Hepatocyte (in vitro differentiated cells): ENCODE results near the gene CSMD2. TPM values are rescaled to one million over a fixed set of nuclear protein-coding genes. Genes with fewer than 3 reads are reported as not detected.

Experiments
- DNase-seq: peaks from one replicate; pipeline ENCODE4 v3.0.0-alpha.2; 2016; ENCODE audit warnings: low spot score
- H2AFZ ChIP-seq: fragments of 200-600 bp; sonication (generic); 2 replicates; pipeline ENCODE4 v1.6.0; 2016; ENCODE audit warnings: antibody characterized with exemption, mild to moderate bottlenecking
- H3K27ac ChIP-seq: fragments of 200-600 bp; sonication (generic); 2 replicates; pipeline ENCODE4 v1.5.1; 2016; ENCODE audit warnings: mild to moderate bottlenecking
- H3K27me3 ChIP-seq: fragments of 200-600 bp; sonication (generic); 2 replicates; pipeline ENCODE4 v1.6.1; 2016
- H3K36me3 ChIP-seq: fragments of 200-600 bp; sonication (generic); replicated peaks from 2 replicates; pipeline ENCODE4 v1.5.1; 2016; ENCODE audit warnings: low read depth; ENCODE audit not compliant: insufficient read depth
- H3K4me1 ChIP-seq: fragments of 200-600 bp; sonication (generic); 2 replicates; pipeline ENCODE4 v1.5.1; 2016; ENCODE audit warnings: mild to moderate bottlenecking, moderate library complexity; ENCODE audit not compliant: insufficient read depth
- H3K4me2 ChIP-seq: fragments of 200-600 bp; sonication (generic); 2 replicates; pipeline ENCODE4 v1.6.0; 2016
- H3K4me3 ChIP-seq: fragments of 200-600 bp; sonication (generic); 2 replicates; pipeline ENCODE4 v1.5.1; 2016; ENCODE audit warnings: mild to moderate bottlenecking
- H3K79me2 ChIP-seq: fragments of 200-600 bp; sonication (generic); 2 replicates; pipeline ENCODE4 v1.6.0; 2017; ENCODE audit warnings: mild to moderate bottlenecking
- H3K9me2 ChIP-seq: fragments of 200-600 bp; sonication (generic); replicated peaks from 2 replicates; pipeline ENCODE4 v1.6.0; 2017; ENCODE audit warnings: mild to moderate bottlenecking; ENCODE audit not compliant: insufficient read depth
- H3K9me3 ChIP-seq: fragments of 200-600 bp; sonication (generic); 2 replicates; pipeline ENCODE4 v1.5.1; 2016; ENCODE audit warnings: low read depth, mild to moderate bottlenecking
- H4K20me1 ChIP-seq: fragments of 200-600 bp; sonication (generic); 2 replicates; pipeline ENCODE4 v1.6.0; 2016; ENCODE audit warnings: mild to moderate bottlenecking; ENCODE audit not compliant: insufficient read depth, poor library complexity, severe bottlenecking
- EZH2 ChIP-seq: fragments of 200-600 bp; sonication (generic); IDR thresholded peaks from 2 replicates; pipeline ENCODE4 v1.6.1; 2016; ENCODE audit warnings: antibody characterized with exemption, mild to moderate bottlenecking, borderline replicate concordance
- EZH2phosphoT487 ChIP-seq: fragments of 200-600 bp; sonication (generic); IDR thresholded peaks from one replicate; pipeline ENCODE4 v1.6.1; 2018; ENCODE audit warnings: antibody characterized with exemption, mild to moderate bottlenecking, low read depth, moderate library complexity; ENCODE audit not compliant: unreplicated experiment, severe bottlenecking
- WGBS: methylation state at CpG from one replicate; pipeline ENCODE4 v1.1.6; 2016; ENCODE audit warnings: low lambda C conversion rate; ENCODE audit errors: missing lambda C conversion rate; 5-methylcytosine and 5-hydroxymethylcytosine counted together
- polyA plus RNA-seq: library from polyadenylated mRNA; unstranded; fragments of >200 nt; fragmentation: Nextera tagmentation; extraction: Ambion mirVana; gene quantifications from 2 replicates; pipeline ENCODE4 v1.2.1, GENCODE V29; 2016
- total RNA-seq: library from RNA; depleted of rRNA; stranded (reverse); fragments of >200 nt; gene quantifications from 2 replicates; pipeline ENCODE4 v1.2.3, GENCODE V29; 2014
- TF ChIP-seq, protein P1 (sequence below): fragments of 200-600 bp; sonication (generic); IDR thresholded peaks from 2 replicates; pipeline ENCODE4 v1.5.1; 2016; ENCODE audit warnings: antibody characterized with exemption, mild to moderate bottlenecking; ENCODE audit not compliant: poor library complexity

CSMD2 gene
- total and polyA plus RNA-seq, 2 experiments from 2014 or later = 0.10 to 0.37 TPM

DNA sequence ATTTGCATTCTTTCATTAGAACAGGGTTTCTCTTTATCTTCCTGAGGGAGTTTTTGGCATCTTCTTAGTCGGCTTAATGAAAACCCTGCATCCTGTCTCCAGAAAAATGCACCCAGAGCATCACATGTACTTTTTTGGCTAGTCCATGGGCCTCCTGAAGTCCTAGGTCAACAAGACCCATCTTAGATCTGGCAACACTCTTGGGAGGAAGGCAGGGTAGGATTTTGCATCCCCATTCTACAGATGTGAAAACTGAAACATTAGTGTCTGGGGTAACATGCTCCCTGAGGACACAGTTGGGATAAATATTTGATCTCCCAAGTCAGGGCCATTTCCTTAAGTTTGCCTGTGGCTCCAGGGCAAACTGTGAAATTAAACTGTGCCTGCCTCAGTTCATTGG, 341.2 kb downstream of the CSMD2 start:
- WGBS = 100% methylated on average over 1 of the region's 1 CpG
- Histone ChIP-seq H3K4me3 (no peak overlapping the region), H3K36me3 (no peaks in the 10 kb centered on the region), H3K27ac (no peak overlapping the region), H3K9me3 (no peaks in the 10 kb centered on the region), H3K27me3 (no peaks in the 10 kb centered on the region), H2AFZ (no peak overlapping the region), H3K79me2 (no peaks in the 10 kb centered on the region), H3K9me2 (no peaks in the 10 kb centered on the region), H3K4me1 (no peaks in the 10 kb centered on the region), H3K4me2 (no peak overlapping the region), H4K20me1 (no peaks in the 10 kb centered on the region)
- no peak for TF ChIP-seq EZH2
- no peak for TF ChIP-seq EZH2phosphoT487
- TF ChIP-seq, protein P1, sequence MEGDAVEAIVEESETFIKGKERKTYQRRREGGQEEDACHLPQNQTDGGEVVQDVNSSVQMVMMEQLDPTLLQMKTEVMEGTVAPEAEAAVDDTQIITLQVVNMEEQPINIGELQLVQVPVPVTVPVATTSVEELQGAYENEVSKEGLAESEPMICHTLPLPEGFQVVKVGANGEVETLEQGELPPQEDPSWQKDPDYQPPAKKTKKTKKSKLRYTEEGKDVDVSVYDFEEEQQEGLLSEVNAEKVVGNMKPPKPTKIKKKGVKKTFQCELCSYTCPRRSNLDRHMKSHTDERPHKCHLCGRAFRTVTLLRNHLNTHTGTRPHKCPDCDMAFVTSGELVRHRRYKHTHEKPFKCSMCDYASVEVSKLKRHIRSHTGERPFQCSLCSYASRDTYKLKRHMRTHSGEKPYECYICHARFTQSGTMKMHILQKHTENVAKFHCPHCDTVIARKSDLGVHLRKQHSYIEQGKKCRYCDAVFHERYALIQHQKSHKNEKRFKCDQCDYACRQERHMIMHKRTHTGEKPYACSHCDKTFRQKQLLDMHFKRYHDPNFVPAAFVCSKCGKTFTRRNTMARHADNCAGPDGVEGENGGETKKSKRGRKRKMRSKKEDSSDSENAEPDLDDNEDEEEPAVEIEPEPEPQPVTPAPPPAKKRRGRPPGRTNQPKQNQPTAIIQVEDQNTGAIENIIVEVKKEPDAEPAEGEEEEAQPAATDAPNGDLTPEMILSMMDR = no peak
- DNase-seq = no peak

DNA sequence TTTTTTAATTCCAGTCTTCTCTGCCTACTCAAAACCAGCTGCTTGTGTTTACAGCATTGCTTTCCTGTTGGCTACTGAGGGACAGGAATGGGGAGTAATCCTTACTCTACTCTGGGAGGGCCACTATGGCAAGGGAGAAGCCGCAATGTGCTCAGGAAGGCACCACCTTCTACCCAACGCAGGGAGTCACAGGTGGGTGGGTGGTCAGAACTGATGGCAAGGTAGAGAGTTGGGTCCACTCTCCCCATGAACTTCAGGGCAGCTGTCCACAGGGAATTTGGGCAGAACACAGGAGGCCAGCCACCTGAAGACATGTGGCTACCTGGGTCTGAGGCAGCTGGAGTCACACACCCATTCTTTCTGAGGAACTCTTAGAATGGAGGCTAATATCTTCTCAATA, 341.6 kb downstream of the CSMD2 start:
- 92% methylated on average over 2 of the region's 2 CpGs for whole genome bisulfite sequencing

DNA sequence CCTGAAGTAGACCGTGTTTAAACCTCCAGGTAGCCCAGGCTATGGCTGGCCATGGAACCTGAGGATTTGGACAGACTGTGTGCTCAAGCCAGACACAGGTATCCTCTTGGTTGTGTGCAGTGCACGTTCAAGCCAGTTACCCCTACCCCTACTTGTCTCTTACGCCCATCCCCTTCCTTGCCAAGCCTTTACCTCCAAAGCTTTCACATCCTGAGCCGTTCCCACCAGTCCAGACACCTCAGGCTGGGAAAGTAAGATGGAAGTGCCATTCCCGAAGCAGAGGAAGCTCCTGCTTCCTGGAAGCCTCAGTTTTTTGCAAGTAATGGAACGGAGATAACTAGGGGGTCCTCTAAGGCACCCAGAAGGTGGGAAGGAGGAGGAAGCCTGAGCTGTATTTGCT, 342.6 kb downstream of the CSMD2 start:
- TF ChIP-seq EZH2 = no peak
- TF ChIP-seq, protein P1 = no peak
- no peak for TF ChIP-seq EZH2phosphoT487
- Histone ChIP-seq H3K9me3 (no peaks in the 10 kb centered on the region), H3K79me2 (no peaks in the 10 kb centered on the region), H3K27me3 (no peaks in the 10 kb centered on the region), H3K27ac (no peak overlapping the region), H4K20me1 (no peaks in the 10 kb centered on the region), H3K4me3 (no peak overlapping the region), H3K36me3 (no peaks in the 10 kb centered on the region), H2AFZ (no peak overlapping the region), H3K9me2 (no peaks in the 10 kb centered on the region), H3K4me2 (no peak overlapping the region), H3K4me1 (no peaks in the 10 kb centered on the region)
- DNase-seq = no peak
- WGBS = 84% methylated on average over 6 of the region's 6 CpGs

More for the DNA sequence above, 341.6 kb downstream of the CSMD2 start:
- Histone ChIP-seq H3K9me3 (no peaks in the 10 kb centered on the region), H3K4me1 (no peaks in the 10 kb centered on the region), H3K27ac (no peak overlapping the region), H2AFZ (no peak overlapping the region), H4K20me1 (no peaks in the 10 kb centered on the region), H3K4me2 (no peak overlapping the region), H3K4me3 (no peak overlapping the region), H3K9me2 (no peaks in the 10 kb centered on the region), H3K27me3 (no peaks in the 10 kb centered on the region), H3K79me2 (no peaks in the 10 kb centered on the region), H3K36me3 (no peaks in the 10 kb centered on the region)
- DNase-seq = no peak
- TF ChIP-seq, protein P1 = no peak
- TF ChIP-seq EZH2 (no peak), EZH2phosphoT487 (no peak)

DNA sequence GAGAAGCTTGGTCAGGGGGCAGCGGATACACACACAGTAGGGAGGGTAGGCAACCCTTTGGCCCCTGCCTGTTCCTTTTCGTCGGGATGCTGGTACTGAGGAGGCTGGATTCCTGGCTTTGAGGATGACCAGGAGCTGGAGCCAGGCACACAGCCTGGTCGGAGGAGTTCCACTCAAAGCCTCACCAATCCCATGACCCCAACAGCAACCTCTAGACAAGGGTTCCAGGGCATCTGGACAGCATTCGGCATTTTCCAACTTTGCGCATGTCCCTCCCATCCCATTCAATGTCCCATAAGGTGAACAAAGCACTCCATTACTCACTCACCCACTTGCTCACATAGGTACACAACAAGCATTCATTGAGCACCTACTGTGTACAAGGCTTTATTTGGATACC, 343.7 kb downstream of the CSMD2 start:
- Histone ChIP-seq H3K4me1 (no peaks in the 10 kb centered on the region), H3K79me2 (no peaks in the 10 kb centered on the region), H3K27me3 (no peaks in the 10 kb centered on the region), H2AFZ (no peak overlapping the region), H3K9me2 (no peaks in the 10 kb centered on the region), H3K4me3 (no peak overlapping the region), H3K9me3 (no peaks in the 10 kb centered on the region), H4K20me1 (no peaks in the 10 kb centered on the region), H3K36me3 (no peaks in the 10 kb centered on the region), H3K27ac (no peak overlapping the region), H3K4me2 (no peak overlapping the region)
- WGBS = 86% methylated on average over 6 of the region's 6 CpGs
- TF ChIP-seq EZH2phosphoT487 (no peak), EZH2 (no peak)
- TF ChIP-seq, protein P1 = no peak
- no peak for DNase-seq
